Heart right ventricle (tissue), 16 donors: Measurements from ENCODE around the gene CLEC4M. TPM values are rescaled to one million over a fixed set of nuclear protein-coding genes. Genes with fewer than 3 reads are reported as not detected.
A peak's percentile ranks its signal among the peaks of the same experiment; 100 is the strongest.
"Not testable (repeated sequence)": the region's sequence is repeated elsewhere in the genome, so short reads cannot be mapped to it uniquely, and the experiment has no call there.

Experiments
- ATAC-seq, 8 donors: fragments of 200-7000 bp; cut with Tn5 transposase; one replicate each; pipeline ENCODE4 v1.9.1; 2020; ENCODE audit warnings: mild to moderate bottlenecking in 8 of 8, moderate library complexity in 8 of 8, moderate number of reproducible peaks in 1 of 8
- DNase-seq, 2 donors: peaks; one replicate each; pipeline ENCODE4 v3.0.0-alpha.2; 2020
- H3K27ac ChIP-seq, 10 donors: fragments of 200-600 bp; sonication (generic) in 2 of 10; one replicate each; pipeline versions ENCODE4 v1.5.0 to v1.8.0; 2020 to 2022; ENCODE audit warnings: mild to moderate bottlenecking in 3 of 10
- H3K27me3 ChIP-seq, 7 donors: fragments of 200-600 bp; one replicate each; pipeline ENCODE4 v1.8.0; 2021 to 2022; ENCODE audit warnings: mild to moderate bottlenecking in 2 of 7
- H3K36me3 ChIP-seq, 9 donors: fragments of 200-600 bp; sonication (generic) in 1 of 9; one replicate each; pipeline versions ENCODE4 v1.5.0 to v1.8.0; 2020 to 2022; ENCODE audit warnings: mild to moderate bottlenecking in 2 of 9
- H3K4me1 ChIP-seq, 9 donors: fragments of 200-600 bp; sonication (generic) in 1 of 9; one replicate each; pipeline versions ENCODE4 v1.5.0 to v1.8.0; 2020 to 2022; ENCODE audit warnings: mild to moderate bottlenecking in 4 of 9
- H3K4me3 ChIP-seq, 10 donors: fragments of 200-600 bp; sonication (generic) in 2 of 10; one replicate each; pipeline versions ENCODE4 v1.5.0 to v1.8.0; 2020 to 2022; ENCODE audit warnings: mild to moderate bottlenecking in 7 of 10, moderate library complexity in 2 of 10
- H3K9me3 ChIP-seq, 11 donors: fragments of 200-600 bp in 10 of 11; sonication (generic) in 2 of 11; one replicate each; pipeline versions ENCODE4 v1.5.0 to v1.8.0; 2013 to 2022; ENCODE audit warnings: mild to moderate bottlenecking in 2 of 11, control low read depth in 1 of 11, moderate library complexity in 1 of 11
- WGBS, 2 donors: extraction: QIAGEN DNeasy Blood & Tissue Kit; methylation state at CpG; one replicate each; pipeline ENCODE4 v1.1.7; 2013; ENCODE audit warnings: inconsistent platforms in 1 of 2; 5-methylcytosine and 5-hydroxymethylcytosine counted together
- intact Hi-C, 10 donors: fragments of 100-400 bp; cut with DNase I; formaldehyde crosslinking; loops; one replicate each; pipeline versions ENCODE4 v1.11.1 to v1.14.2; 2022
- polyA plus RNA-seq, 2 donors: library from polyadenylated mRNA; stranded (reverse); fragments of 200-250 nt; gene quantifications; one replicate each; pipeline ENCODE4 v1.2.3, GENCODE V29; 2013
- total RNA-seq, 10 donors: library from RNA; stranded (reverse); fragmentation: NEBNext Ultra II Directional in 3 of 10; extraction: Animal tissue kit (Norgen Biotek cat#: 25700) in 3 of 10; gene quantifications; one replicate each; pipeline versions ENCODE4 v1.2.1 to v1.2.4, GENCODE V29; 2021 to 2023
- TF ChIP-seq, protein P1 (sequence below), 9 donors: fragments of 200-600 bp; sonication (generic) in 2 of 9; IDR thresholded peaks; one replicate each; pipeline versions ENCODE4 v1.5.0 to v1.8.0; 2021 to 2022; ENCODE audit warnings: antibody characterized with exemption in 9 of 9, mild to moderate bottlenecking in 5 of 9, moderate library complexity in 1 of 9
- donor health status: Arrhythmogenic right ventricular cardiomyopathy.
- donor health status: ischemic (EF 13 %, LVEDD 7.1; RV severe dilation, severe dysfunction).
- donor health status: healthy with polysubstance abuse.
- donor health status: DM: no; HTN: yes; CAD: no.
- donor health status: DM: no; HTN: no; CAD: no.
- donor health status: ischemic (EF 25% LVEDD 6.9; RV normal size, moderate dysfunction).
- donor health status: ischemic (EF 25% LVEDD 5.7; RV mildly dilated, moderate dysfunction).
- donor health status: healthy.
- donor health status: DM: yes; HTN: yes; CAD: no.
- donor health status: Ischemic cardiomyopathy.
- donor health status: ischemic (EF 35%, LVEDD 5.7; RV mildly dilated, moderate dysfunction).
- donor health status: nonischemic (EF 11% LVEDD 7.7; RV severe dilation, severe dysfunction).
- donor health status: DM: yes; HTN: yes; CAD: no.
- donor health status: PGD.
- donor health status: ischemic (EF 29% LVEDD 5.4; RV normal size, mild dysfunction).
- donor health status: nonischemic (EF 23%, LVEDD 6.1; RV moderate dilation, normal function).

Gene CLEC4M
- total and polyA plus RNA-seq, 12 donors = not detected

DNA sequence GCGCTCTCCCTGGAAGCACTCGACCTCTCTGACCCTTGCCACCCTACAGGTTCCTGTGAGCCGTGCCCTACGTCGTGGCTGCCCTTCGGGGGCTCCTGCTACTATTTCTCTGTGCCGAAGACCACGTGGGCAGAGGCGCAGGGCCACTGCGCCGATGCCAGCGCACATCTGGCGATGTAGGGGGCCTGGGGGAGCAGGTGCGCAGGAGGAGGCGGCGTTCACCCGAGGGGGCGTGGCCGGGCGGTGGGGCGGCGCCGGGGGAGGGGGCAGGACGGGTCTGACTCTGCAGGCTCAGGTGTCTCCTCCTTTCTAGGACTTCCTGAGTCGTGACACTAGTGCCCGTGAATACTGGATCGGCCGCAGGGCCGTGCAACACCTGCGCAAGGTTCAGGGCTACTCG, 26.4 kb downstream of the CLEC4M start:
- Histone ChIP-seq H3K9me3 (peaks cover 0 to 16% (median 0%) of the 10 kb centered on the region in 11 donors), H3K4me3 (peak overlapping the region in 1 of 10 donors; percentile 37), H3K27me3 (peaks cover 9 to 72% (median 49%) of the 10 kb centered on the region in 7 donors), H3K27ac (no peak overlapping the region), H3K4me1 (peaks cover 0 to 14% (median 0%) of the 10 kb centered on the region in 9 donors), H3K36me3 (no peaks in the 10 kb centered on the region)
- TF ChIP-seq, protein P1, sequence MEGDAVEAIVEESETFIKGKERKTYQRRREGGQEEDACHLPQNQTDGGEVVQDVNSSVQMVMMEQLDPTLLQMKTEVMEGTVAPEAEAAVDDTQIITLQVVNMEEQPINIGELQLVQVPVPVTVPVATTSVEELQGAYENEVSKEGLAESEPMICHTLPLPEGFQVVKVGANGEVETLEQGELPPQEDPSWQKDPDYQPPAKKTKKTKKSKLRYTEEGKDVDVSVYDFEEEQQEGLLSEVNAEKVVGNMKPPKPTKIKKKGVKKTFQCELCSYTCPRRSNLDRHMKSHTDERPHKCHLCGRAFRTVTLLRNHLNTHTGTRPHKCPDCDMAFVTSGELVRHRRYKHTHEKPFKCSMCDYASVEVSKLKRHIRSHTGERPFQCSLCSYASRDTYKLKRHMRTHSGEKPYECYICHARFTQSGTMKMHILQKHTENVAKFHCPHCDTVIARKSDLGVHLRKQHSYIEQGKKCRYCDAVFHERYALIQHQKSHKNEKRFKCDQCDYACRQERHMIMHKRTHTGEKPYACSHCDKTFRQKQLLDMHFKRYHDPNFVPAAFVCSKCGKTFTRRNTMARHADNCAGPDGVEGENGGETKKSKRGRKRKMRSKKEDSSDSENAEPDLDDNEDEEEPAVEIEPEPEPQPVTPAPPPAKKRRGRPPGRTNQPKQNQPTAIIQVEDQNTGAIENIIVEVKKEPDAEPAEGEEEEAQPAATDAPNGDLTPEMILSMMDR (IDR thresholded peaks at IDR 0.05) = no peak
- intact Hi-C loops = loop anchor here in 1 of 10 donors (10.0 kb wide), 1 partner anchor 205 kb away; no protein-coding TSS in a partner anchor
- ATAC-seq = peak in 1 of 8 donors; percentile 28
- DNase-seq = no peak
- WGBS, 2 donors = 6 to 7% methylated on average over 31 of the region's 31 CpGs

DNA sequence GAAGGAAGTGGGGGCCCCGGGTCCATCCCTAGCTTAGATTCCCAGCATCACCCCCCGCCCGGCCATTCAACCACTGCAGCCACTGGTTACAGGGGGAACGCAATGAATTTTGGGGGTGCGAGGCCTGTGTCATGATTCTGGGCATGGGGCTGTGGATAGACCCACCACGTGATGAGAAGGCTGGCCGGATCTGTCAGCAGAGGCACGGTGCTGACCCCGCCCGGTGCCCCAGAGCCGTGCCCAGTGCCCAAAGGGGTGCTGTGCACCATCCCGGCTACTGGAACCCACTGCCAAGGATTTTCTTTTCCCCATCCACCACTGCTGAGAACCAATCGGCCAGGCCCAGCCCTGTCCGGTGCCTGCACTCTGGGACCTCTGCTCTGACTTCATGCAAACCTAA, 27.4 kb downstream of the CLEC4M start:
- TF ChIP-seq, protein P1 (IDR thresholded peaks at IDR 0.05) = no peak
- 84 to 86% methylated on average over 14 of the region's 14 CpGs for WGBS, 2 donors
- peaks cover 0 to 14% (median 0%) of the 10 kb centered on the region in 9 donors for H3K4me1 ChIP-seq
- intact Hi-C loops = loop anchor here in 4 of 10 donors (10.0 kb wide), 5 partner anchors 96 to 436 kb away; partner anchors contain the start of gene TRAPPC5 (in 1 of the 4)
- DNase-seq (no peak), ATAC-seq (no peak)
- peaks cover 9 to 65% (median 46%) of the 10 kb centered on the region in 7 donors for H3K27me3 ChIP-seq
- H3K36me3 ChIP-seq = no peaks in the 10 kb centered on the region
- peaks cover 0 to 7% (median 0%) of the 10 kb centered on the region in 11 donors for H3K9me3 ChIP-seq
- H3K27ac ChIP-seq = no peak overlapping the region
- no peak overlapping the region for H3K4me3 ChIP-seq

- Histone ChIP-seq H3K27me3 (peaks cover 9 to 53% (median 41%) of the 10 kb centered on the region in 7 donors), H3K27ac (no peak overlapping the region), H3K4me3 (no peak overlapping the region), H3K9me3 (peaks cover 0 to 6% (median 0%) of the 10 kb centered on the region in 11 donors), H3K4me1 (peaks cover 0 to 14% (median 0%) of the 10 kb centered on the region in 9 donors), H3K36me3 (no peaks in the 10 kb centered on the region)
- DNase-seq (no peak), ATAC-seq (no peak)
- TF ChIP-seq, protein P1 (IDR thresholded peaks at IDR 0.05) = no peak
- WGBS, 2 donors = 20 to 26% methylated on average over 7 of the region's 7 CpGs
- intact Hi-C loops = loop anchor here in 4 of 10 donors (10.0 kb wide), 5 partner anchors 97 to 437 kb away; partner anchors contain the start of gene TRAPPC5 (in 1 of the 4)
These were observed 29.2 kb downstream of the CLEC4M start for GRCh38 chr19:7792281-7792680.

DNA sequence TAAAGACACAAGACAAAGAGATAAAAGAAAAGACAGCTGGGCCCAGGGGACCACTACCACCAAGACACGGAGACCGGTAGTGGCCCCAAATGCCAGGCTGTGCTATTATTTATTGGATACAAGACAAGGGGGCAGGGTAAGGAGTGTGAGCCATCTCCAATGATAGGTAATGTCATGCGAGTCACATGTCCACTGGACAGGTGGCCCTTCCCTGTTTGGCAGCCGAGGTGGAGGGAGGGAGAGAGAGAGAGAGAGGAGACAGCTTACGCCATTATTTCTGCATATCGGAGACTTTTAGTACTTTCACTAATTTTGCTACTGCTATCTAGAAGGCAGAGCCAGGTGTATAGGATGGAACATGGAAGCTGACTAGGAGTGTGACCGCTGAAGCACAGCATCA, 29.7 kb downstream of the CLEC4M start:
- 72 to 76% methylated on average over 7 of the region's 7 CpGs for WGBS, 2 donors
- not testable (repeated sequence) for H3K9me3 ChIP-seq, H3K36me3 ChIP-seq, H3K27ac ChIP-seq, ATAC-seq, H3K4me3 ChIP-seq, DNase-seq
- Histone ChIP-seq H3K4me1 (peaks cover 0 to 14% (median 0%) of the 10 kb centered on the region in 9 donors), H3K27me3 (peaks cover 9 to 53% (median 41%) of the 10 kb centered on the region in 7 donors)
- intact Hi-C loops = loop anchor here in 4 of 10 donors (10.0 kb wide), 5 partner anchors 98 to 438 kb away; partner anchors contain the start of gene TRAPPC5 (in 1 of the 4)

- ATAC-seq = no peak
- WGBS, 2 donors = 76 to 78% methylated on average over 3 of the region's 3 CpGs
- TF ChIP-seq, protein P1 (IDR thresholded peaks at IDR 0.05) = no peak
- no peak for DNase-seq
- Histone ChIP-seq H3K27me3 (peaks cover 9 to 53% (median 41%) of the 10 kb centered on the region in 7 donors), H3K36me3 (no peaks in the 10 kb centered on the region), H3K9me3 (peaks cover 0 to 6% (median 0%) of the 10 kb centered on the region in 11 donors), H3K4me1 (peaks cover 0 to 10% (median 0%) of the 10 kb centered on the region in 9 donors), H3K27ac (no peak overlapping the region), H3K4me3 (no peak overlapping the region)
- intact Hi-C loops = loop anchor here in 4 of 10 donors (10.0 kb wide), 5 partner anchors 99 to 439 kb away; partner anchors contain the start of gene TRAPPC5 (in 1 of the 4)
These were observed 30.4 kb downstream of the CLEC4M start for GRCh38 chr19:7793493-7793892.
